Esophagus squamous epithelium (tissue), 4 donors: ENCODE measurements around the gene CADM2.

Experiments used
- POLR2A ChIP-seq, 4 donors: fragments of 450-650 bp; IDR thresholded peaks; one replicate each; pipeline ENCODE4 v1.6.1; 2017; ENCODE audit warnings: antibody characterized with exemption in 4 of 4, mild to moderate bottlenecking in 4 of 4, moderate library complexity in 3 of 4
- TF ChIP-seq, protein P1 (sequence below), 6 experiments: fragments of 450-650 bp in 4 of 6; fragments of 200-600 bp in 2 of 6; sonication (generic) in 2 of 6; IDR thresholded peaks; one replicate each; pipeline ENCODE4 v1.5.1; 2016 to 2019; ENCODE audit warnings: antibody characterized with exemption in 6 of 6, mild to moderate bottlenecking in 4 of 6, moderate library complexity in 4 of 6

DNA sequence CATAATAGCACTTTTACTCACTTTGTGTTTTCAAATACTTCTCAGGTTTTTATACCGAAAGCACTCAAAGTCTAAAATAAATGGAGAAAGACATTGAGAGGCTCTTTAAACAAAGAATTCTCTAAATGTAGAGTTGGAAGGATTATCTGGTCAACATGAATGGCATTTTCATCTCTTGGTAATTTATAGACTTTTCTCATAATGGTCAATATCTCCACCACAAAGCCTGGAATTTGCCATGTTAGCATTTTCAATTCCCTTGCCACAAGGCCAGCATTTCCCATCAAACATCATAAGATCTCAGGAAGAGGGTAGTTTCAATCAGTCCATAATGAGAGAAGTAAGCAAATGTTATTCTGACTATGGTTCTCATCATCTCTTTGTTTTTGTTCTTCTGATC, 293.0 kb downstream of the CADM2 start:
- TF ChIP-seq, protein P1, sequence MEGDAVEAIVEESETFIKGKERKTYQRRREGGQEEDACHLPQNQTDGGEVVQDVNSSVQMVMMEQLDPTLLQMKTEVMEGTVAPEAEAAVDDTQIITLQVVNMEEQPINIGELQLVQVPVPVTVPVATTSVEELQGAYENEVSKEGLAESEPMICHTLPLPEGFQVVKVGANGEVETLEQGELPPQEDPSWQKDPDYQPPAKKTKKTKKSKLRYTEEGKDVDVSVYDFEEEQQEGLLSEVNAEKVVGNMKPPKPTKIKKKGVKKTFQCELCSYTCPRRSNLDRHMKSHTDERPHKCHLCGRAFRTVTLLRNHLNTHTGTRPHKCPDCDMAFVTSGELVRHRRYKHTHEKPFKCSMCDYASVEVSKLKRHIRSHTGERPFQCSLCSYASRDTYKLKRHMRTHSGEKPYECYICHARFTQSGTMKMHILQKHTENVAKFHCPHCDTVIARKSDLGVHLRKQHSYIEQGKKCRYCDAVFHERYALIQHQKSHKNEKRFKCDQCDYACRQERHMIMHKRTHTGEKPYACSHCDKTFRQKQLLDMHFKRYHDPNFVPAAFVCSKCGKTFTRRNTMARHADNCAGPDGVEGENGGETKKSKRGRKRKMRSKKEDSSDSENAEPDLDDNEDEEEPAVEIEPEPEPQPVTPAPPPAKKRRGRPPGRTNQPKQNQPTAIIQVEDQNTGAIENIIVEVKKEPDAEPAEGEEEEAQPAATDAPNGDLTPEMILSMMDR (IDR thresholded peaks at IDR 0.05) = no peak
- no peak for TF ChIP-seq POLR2A (IDR thresholded peaks at IDR 0.05)
